Transverse colon (tissue), 4 donors: ENCODE results near the gene CD59.

ENCODE experiments used
- CTCF ChIP-seq, 5 experiments: fragments of 200-600 bp in 3 of 5; fragments of 450-650 bp in 2 of 5; sonication (generic) in 3 of 5; IDR thresholded peaks; 1 replicate in 2 of 5; 2 replicates in 3 of 5; pipeline ENCODE4 v1.5.1; 2016 to 2017; ENCODE audit warnings: antibody characterized with exemption in 5 of 5, inconsistent platforms in 3 of 5, mild to moderate bottlenecking in 2 of 5, moderate library complexity in 1 of 5
- POLR2AphosphoS5 ChIP-seq, 3 donors: sonication (generic); formaldehyde crosslinking; IDR thresholded peaks; one replicate each; pipeline ENCODE4 v1.6.1; 2016; ENCODE audit warnings: antibody characterized with exemption in 3 of 3

- TF ChIP-seq CTCF (IDR thresholded peaks at IDR 0.05) (no peak), POLR2AphosphoS5 (IDR thresholded peaks at IDR 0.05) (no peak)
Observed at GRCh38 chr11:33741806-33742205, 5.6 kb upstream of the CD59 start.
